Heart left ventricle (tissue), 16 donors: Measurements from ENCODE around the gene ALG6. TPM values are rescaled to one million over a fixed set of nuclear protein-coding genes. Genes with fewer than 3 reads are reported as not detected.

ENCODE experiments used
- ATAC-seq, 4 donors: fragments of 200-7000 bp; cut with Tn5 transposase; one replicate each; pipeline ENCODE4 v1.9.1; 2020 to 2022; ENCODE audit warnings: moderate library complexity in 4 of 4, mild to moderate bottlenecking in 3 of 4, moderate number of reproducible peaks in 1 of 4
- DNase-seq, 5 donors: peaks; one replicate each; pipeline ENCODE4 v3.0.0-alpha.2; 2020
- H3K27ac ChIP-seq, 12 donors: fragments of 200-600 bp; sonication (generic) in 4 of 12; one replicate each; pipeline versions ENCODE4 v1.5.0 to v1.8.0; 2016 to 2022; ENCODE audit warnings: mild to moderate bottlenecking in 2 of 12
- H3K27me3 ChIP-seq, 9 donors: fragments of 200-600 bp; sonication (generic) in 2 of 9; one replicate each; pipeline versions ENCODE4 v1.5.1 to v1.8.0; 2016 to 2022; ENCODE audit warnings: mild to moderate bottlenecking in 3 of 9
- H3K36me3 ChIP-seq, 9 donors: fragments of 200-600 bp; sonication (generic) in 2 of 9; one replicate each; pipeline versions ENCODE4 v1.5.0 to v1.8.0; 2018 to 2022; ENCODE audit warnings: mild to moderate bottlenecking in 2 of 9
- H3K4me1 ChIP-seq, 12 donors: fragments of 200-600 bp; sonication (generic) in 4 of 12; one replicate each; pipeline versions ENCODE4 v1.5.0 to v1.8.0; 2016 to 2022; ENCODE audit warnings: mild to moderate bottlenecking in 3 of 12
- H3K4me3 ChIP-seq, 12 donors: fragments of 200-600 bp; sonication (generic) in 4 of 12; one replicate each; pipeline versions ENCODE4 v1.5.0 to v1.8.0; 2017 to 2022; ENCODE audit warnings: mild to moderate bottlenecking in 9 of 12, moderate library complexity in 4 of 12
- H3K9me3 ChIP-seq, 12 donors: fragments of 200-600 bp; sonication (generic) in 4 of 12; one replicate each; pipeline versions ENCODE4 v1.5.0 to v1.8.0; 2016 to 2022; ENCODE audit warnings: mild to moderate bottlenecking in 1 of 12
- CTCF ChIP-seq, 12 donors: fragments of 200-600 bp; sonication (generic) in 4 of 12; IDR thresholded peaks; one replicate each; pipeline versions ENCODE4 v1.5.0 to v1.8.0; 2018 to 2022; ENCODE audit warnings: antibody characterized with exemption in 12 of 12, mild to moderate bottlenecking in 5 of 12
- POLR2A ChIP-seq, 2 donors: fragments of 450-650 bp; IDR thresholded peaks; one replicate each; pipeline ENCODE4 v1.6.1; 2017; ENCODE audit warnings: antibody characterized with exemption in 2 of 2, mild to moderate bottlenecking in 2 of 2, moderate library complexity in 2 of 2
- WGBS, 4 donors: extraction: QIAGEN DNeasy Blood & Tissue Kit in 2 of 4; methylation state at CpG; one replicate each; pipeline versions ENCODE4 v1.1.5 to v1.1.7; 2013 to 2018; 5-methylcytosine and 5-hydroxymethylcytosine counted together
- intact Hi-C, 10 donors: fragments of 100-400 bp; cut with DNase I; formaldehyde crosslinking; loops; one replicate each; pipeline versions ENCODE4 v1.11.1 to v1.14.2; 2022
- polyA plus RNA-seq, 2 donors: library from polyadenylated mRNA; stranded (reverse); fragments of 200-250 nt; gene quantifications; one replicate each; pipeline ENCODE4 v1.2.3, GENCODE V29; 2013
- total RNA-seq, 9 donors: library from RNA; depleted of rRNA in 2 of 9; stranded (reverse); fragments of >200 nt in 2 of 9; fragmentation: NEBNext Ultra II Directional in 3 of 9; extraction: Animal tissue kit (Norgen Biotek cat#: 25700) in 3 of 9; gene quantifications; one replicate each; pipeline versions ENCODE4 v1.1.0 to v1.2.4, GENCODE V29; 2016 to 2023
- donor health status: ischemic (EF 13 %, LVEDD 7.1; RV severe dilation, severe dysfunction).
- donor health status: healthy with polysubstance abuse.
- donor health status: DM: no; HTN: yes; CAD: no.
- donor health status: DM: no; HTN: no; CAD: no.
- donor health status: ischemic (EF 25% LVEDD 6.9; RV normal size, moderate dysfunction).
- donor health status: ischemic (EF 25% LVEDD 5.7; RV mildly dilated, moderate dysfunction).
- donor health status: healthy.
- donor health status: DM: yes; HTN: yes; CAD: no.
- donor health status: ischemic (EF 35%, LVEDD 5.7; RV mildly dilated, moderate dysfunction).
- donor health status: nonischemic (EF 11% LVEDD 7.7; RV severe dilation, severe dysfunction).
- donor health status: DM: yes; HTN: yes; CAD: no.
- donor health status: PGD.
- donor health status: ischemic (EF 29% LVEDD 5.4; RV normal size, mild dysfunction).
- donor health status: nonischemic (EF 23%, LVEDD 6.1; RV moderate dilation, normal function).

ALG6 gene
- total and polyA plus RNA-seq, 11 donors, result 3.0 to 7.6 (median 4.3) TPM

- WGBS, 4 donors, result 81 to 91% (median 88%) methylated on average over 1 of the region's 1 CpG
- intact Hi-C loops, result no loop called here
- ATAC-seq (no peak), DNase-seq (no peak)
- TF ChIP-seq CTCF (IDR thresholded peaks at IDR 0.05), result no peak
- no peak for TF ChIP-seq POLR2A (IDR thresholded peaks at IDR 0.05)
- Histone ChIP-seq H3K9me3 (peaks cover 0 to 2% (median 0%) of the 10 kb centered on the region in 12 donors), H3K27ac (no peak overlapping the region), H3K36me3 (peaks cover 0 to 26% (median 7%) of the 10 kb centered on the region in 9 donors), H3K4me3 (no peak overlapping the region), H3K27me3 (no peaks in the 10 kb centered on the region), H3K4me1 (no peaks in the 10 kb centered on the region)
These were observed 14.3 kb downstream of the ALG6 start for GRCh38 chr1:63381741-63382140.

- DNase-seq (no peak), ATAC-seq (no peak)
- Histone ChIP-seq H3K27me3 (no peaks in the 10 kb centered on the region), H3K9me3 (no peaks in the 10 kb centered on the region), H3K4me1 (no peaks in the 10 kb centered on the region), H3K4me3 (no peak overlapping the region), H3K27ac (no peak overlapping the region), H3K36me3 (peaks cover 0 to 53% (median 39%) of the 10 kb centered on the region in 9 donors)
- no peak for TF ChIP-seq POLR2A (IDR thresholded peaks at IDR 0.05)
- WGBS, 4 donors, result 73 to 98% (median 74%) methylated on average over 4 of the region's 4 CpGs
- intact Hi-C loops, result no loop called here
These were observed 34.5 kb downstream of the ALG6 start for GRCh38 chr1:63401945-63402344.

GRCh38 chr1:63403386-63403785 is 36.0 kb downstream of the ALG6 start:
- DNase-seq (no peak), ATAC-seq (no peak)
- TF ChIP-seq POLR2A (IDR thresholded peaks at IDR 0.05), result no peak
- no peak for TF ChIP-seq CTCF (IDR thresholded peaks at IDR 0.05)
- H3K4me3 ChIP-seq, result no peak overlapping the region
- intact Hi-C loops, result no loop called here
- H3K4me1 ChIP-seq, result no peaks in the 10 kb centered on the region
- H3K9me3 ChIP-seq, result no peaks in the 10 kb centered on the region
- 55 to 63% (median 62%) methylated on average over 3 of the region's 3 CpGs for WGBS, 4 donors
- H3K36me3 ChIP-seq, result peaks cover 0 to 45% (median 36%) of the 10 kb centered on the region in 9 donors
- H3K27me3 ChIP-seq, result no peaks in the 10 kb centered on the region
- H3K27ac ChIP-seq, result no peak overlapping the region

- Histone ChIP-seq H3K9me3 (no peaks in the 10 kb centered on the region), H3K27me3 (no peaks in the 10 kb centered on the region), H3K4me3 (no peak overlapping the region), H3K4me1 (no peaks in the 10 kb centered on the region), H3K36me3 (peaks cover 0 to 43% (median 28%) of the 10 kb centered on the region in 9 donors), H3K27ac (no peak overlapping the region)
- no peak for DNase-seq
- intact Hi-C loops, result no loop called here
- ATAC-seq, result no peak
- no peak for TF ChIP-seq POLR2A (IDR thresholded peaks at IDR 0.05)
- no peak for TF ChIP-seq CTCF (IDR thresholded peaks at IDR 0.05)
These were observed 37.6 kb downstream of the ALG6 start for GRCh38 chr1:63405021-63405420.

- TF ChIP-seq POLR2A (IDR thresholded peaks at IDR 0.05) (no peak), CTCF (IDR thresholded peaks at IDR 0.05) (no peak)
- H3K4me1 ChIP-seq, result no peaks in the 10 kb centered on the region
- H3K27ac ChIP-seq, result no peak overlapping the region
- H3K36me3 ChIP-seq, result peaks cover 0 to 43% (median 28%) of the 10 kb centered on the region in 9 donors
- H3K9me3 ChIP-seq, result no peaks in the 10 kb centered on the region
- intact Hi-C loops, result no loop called here
- DNase-seq (no peak), ATAC-seq (no peak)
- no peaks in the 10 kb centered on the region for H3K27me3 ChIP-seq
- H3K4me3 ChIP-seq, result no peak overlapping the region
These were observed 38.6 kb downstream of the ALG6 start for GRCh38 chr1:63405987-63406386.
